Dedifferentiated amniotic fluid mesenchymal stem cell (primary cell): ENCODE results near the gene LYRM2.
A peak's percentile ranks its signal among the peaks of the same experiment; 100 is the strongest.
"Not testable (repeated sequence)": the region's sequence is repeated elsewhere in the genome, so short reads cannot be mapped to it uniquely, and the experiment has no call there.

Experiments used
- DNase-seq: peaks from one replicate; pipeline ENCODE4 v3.0.0-alpha.2; 2016; ENCODE audit errors: extremely low spot score

Gene LYRM2

DNA sequence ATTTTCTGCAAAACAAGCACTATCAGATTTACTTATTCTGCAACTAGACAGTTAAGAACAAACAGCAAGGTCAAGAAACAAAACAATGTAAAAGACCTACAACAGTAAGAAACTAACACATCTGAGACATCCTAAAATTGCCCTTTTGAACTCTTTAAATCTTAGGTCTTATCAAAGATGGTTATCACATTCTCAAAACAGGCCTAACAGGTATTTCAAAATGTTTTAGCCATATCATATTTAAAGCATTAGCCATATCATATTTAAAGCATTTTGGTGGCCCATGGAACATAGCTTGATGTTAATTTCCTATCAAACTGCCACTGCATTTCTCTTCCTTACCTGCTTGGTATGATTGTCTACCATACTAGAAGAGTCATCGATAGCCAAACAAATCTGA lies 11.1 kb upstream of the LYRM2 start:
- no peak for DNase-seq

DNA sequence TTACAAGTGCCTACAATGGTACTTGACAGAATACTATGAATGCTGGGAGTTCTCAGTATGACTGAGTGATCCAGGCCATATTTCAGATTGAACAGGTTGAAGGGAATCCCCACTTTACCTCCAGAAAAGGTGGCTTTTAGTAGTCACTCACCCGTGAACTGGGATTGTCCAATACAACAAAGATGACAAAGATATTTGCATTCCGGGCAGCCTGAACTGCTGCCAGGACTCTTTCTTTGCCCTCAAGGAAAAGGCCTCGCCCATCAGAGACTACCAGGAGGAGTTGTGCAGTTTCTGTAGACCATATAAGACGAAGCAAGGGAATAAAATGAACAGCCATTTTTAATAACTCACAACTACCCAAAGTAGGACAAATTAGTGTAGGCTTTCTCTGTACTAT lies 6.3 kb upstream of the LYRM2 start:
- DNase-seq, result no peak

DNA sequence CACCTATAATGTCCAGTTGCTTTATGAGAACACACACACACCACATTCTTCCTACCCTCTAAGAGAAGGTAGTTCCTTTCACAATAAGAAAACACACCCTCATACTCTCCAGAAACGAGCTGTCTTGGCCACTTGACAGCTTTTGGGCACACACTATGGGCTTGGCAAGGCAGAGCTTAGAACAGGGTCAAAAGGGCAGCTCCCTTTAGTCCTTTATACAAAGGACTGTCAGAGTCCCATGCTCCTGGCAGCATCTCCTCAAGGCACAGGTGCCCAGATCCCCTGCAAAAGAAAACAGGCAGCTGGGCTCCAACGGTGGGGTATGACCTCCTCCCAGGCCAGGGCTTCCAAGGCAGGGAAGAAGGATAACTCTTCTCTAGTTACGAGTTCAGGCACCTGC lies 4.9 kb upstream of the LYRM2 start:
- no peak for DNase-seq

GRCh38 chr6:89642956-89643355 lies 4.4 kb upstream of the LYRM2 start:
- DNase-seq, result no peak

GRCh38 chr6:89641581-89641980 lies 3.0 kb upstream of the LYRM2 start:
- not testable (repeated sequence) for DNase-seq

GRCh38 chr6:89640804-89641203 lies 2.3 kb upstream of the LYRM2 start:
- DNase-seq, result no peak

- DNase-seq, result no peak
Measured at GRCh38 chr6:89637960-89638319, 607 bp downstream of the LYRM2 start.

DNA sequence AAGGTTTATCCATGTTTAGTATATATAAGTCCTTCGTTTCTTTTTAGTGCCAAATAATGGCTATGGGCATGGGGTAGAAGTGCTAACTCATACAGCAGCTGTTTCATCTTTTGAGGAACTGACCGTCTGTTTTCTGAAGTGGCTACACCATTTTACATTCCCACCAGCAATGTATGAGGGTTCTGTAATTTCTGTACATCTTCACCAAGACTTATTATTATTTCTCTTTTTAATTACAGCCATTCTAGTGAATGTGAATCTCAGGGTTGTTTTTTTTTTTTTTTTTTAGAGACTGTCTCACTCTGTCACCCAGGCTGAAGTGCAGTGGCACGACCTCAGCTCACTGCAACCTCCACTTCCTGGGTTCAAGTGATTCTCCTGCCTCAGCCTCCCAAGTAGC lies 2.1 kb downstream of the LYRM2 start:
- not testable (repeated sequence) for DNase-seq

GRCh38 chr6:89630488-89630887 lies 8.1 kb downstream of the LYRM2 start:
- DNase-seq, result no peak

DNA sequence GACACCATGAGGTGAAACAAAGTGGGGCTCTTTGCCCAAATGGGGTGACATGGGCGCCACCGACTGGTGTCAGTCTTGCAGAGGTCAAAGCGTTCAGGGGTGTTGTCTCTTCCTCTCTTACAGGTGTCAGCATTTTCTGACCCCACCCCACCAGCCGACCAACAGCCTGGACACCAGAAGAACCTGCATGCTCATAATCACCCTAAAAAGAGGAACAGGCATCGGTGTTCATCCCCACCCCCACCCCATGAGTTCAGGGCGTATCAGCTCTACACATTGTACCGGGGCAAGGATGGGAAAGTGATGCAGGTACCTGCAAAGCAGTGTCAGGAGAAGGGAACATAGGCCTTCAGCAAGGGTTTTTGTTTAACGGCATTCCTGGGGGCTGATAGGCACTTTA lies 14.8 kb downstream of the LYRM2 start:
- DNase-seq, result no peak

DNA sequence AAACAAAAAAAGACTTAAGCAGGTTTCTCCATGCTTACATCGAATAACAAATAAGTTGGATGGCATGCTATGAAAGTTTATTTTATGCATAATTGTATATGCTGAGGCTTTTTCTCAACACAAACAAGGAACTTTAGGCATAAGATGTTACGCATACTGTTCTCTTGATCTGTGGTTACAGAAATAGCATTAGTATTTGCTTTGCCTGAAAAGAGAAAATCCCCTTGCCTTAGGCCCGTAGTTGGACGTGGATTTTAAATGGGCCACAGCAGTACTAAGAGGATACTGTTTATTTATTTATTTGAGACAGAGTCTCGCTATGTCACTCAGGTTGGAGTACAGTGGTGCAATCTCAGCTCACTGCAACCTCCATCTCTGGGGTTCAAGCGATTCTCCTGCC lies 19.0 kb downstream of the LYRM2 start:
- DNase-seq, result no peak

DNA sequence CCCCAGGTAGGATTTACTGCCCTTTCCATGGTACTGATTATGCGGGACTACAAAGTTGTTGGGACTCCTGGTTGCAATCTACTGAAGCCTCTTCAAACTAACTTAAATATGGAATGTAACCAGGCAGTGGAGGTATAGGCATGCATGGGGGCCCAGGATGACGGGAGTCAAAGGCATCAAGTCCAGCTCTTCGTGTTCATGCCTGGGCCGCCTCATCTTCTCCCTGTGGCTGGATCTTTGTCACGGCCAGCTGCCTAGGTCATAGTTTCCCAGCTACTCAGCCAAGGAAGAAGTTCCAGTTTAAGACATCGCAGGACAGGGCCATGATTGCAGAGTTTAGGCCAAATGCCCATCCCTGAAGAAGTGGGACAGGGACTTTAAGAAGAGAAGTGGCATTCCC lies 20.5 kb downstream of the LYRM2 start:
- no peak for DNase-seq

GRCh38 chr6:89616531-89616930 lies 22.0 kb downstream of the LYRM2 start:
- no peak for DNase-seq

- no peak for DNase-seq
Measured at GRCh38 chr6:89615882-89616281, 22.7 kb downstream of the LYRM2 start.

DNA sequence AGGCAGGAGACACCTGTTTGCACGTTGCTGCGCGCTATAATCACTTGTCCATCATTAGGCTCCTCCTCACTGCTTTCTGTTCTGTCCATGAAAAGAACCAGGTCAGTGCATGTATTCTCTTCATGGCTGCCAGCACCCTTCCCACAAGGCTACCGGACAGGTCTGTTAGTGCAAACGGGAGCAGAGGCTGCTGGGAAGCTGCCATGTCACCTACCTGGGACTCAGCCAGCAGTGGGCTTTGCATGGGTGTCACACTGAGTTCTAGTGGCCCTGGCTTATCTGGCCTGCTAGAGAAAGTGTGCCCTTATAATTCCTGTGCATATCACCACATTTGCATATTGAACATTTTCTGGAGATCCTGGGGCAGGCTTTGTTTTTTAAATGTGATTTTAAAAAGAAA lies 24.8 kb downstream of the LYRM2 start:
- DNase-seq, result no peak

DNA sequence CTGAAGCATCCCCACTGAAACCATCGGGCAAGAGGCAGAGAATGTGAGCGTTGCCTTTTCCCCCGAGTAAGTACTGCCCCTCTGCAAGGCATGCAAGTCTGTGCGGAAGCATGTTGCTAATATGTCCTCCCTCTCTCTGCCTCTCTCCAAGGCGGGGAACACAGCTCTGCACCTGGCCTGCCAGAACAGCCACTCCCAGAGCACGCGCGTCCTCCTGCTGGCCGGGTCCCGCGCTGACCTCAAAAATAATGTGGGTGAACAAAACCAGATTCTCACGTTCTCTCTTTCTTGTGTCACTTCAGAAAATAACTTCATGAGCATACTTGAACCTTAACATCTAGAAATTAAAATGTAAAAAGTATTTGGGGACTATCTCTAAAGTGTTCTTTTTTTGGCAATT lies 26.4 kb downstream of the LYRM2 start:
- DNase-seq, result no peak

DNA sequence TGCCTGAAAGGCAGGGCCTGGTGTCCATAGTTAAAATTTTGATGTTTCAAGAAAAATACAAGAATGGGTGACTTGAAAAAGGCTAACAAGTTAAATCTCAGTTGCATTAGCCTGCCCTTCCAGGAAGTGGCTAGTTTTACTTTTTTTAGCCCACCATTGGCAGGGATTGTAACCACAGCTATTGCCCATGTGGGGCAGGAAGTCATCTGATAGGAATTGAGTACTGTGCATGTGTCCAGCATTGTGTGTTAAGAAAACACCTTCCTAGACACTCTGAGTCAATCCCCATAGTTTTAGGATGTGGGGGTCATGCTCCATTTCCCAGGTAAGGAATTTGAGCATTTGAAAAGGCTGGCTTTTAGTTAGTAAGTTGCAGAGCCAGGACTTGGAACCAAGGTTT lies 26.9 kb downstream of the LYRM2 start:
- DNase-seq, result no peak

DNA sequence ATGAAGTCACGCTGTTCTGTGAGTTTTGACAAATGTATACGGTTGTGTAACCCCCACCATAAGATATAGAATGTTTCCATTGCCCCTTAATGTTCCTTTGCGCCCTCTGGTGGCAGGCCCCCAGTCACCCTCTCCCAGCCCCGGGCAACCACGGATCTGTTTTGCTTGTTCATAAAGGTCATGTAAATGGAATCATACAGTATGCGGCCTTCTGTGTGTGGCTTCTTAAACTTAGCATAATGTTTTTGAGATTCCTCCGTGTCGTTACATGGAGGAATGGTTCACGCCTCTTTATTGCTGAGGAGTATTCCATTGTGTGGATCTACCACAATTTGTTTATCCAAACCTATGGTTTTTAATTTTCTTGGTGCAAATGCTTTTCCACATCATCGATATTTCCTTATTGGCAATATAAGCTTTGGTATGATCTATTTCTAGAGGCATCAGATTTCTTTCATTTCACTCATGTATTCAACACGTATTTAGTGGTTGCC lies 28.4 kb downstream of the LYRM2 start:
- DNase-seq, result peak; percentile 53

DNA sequence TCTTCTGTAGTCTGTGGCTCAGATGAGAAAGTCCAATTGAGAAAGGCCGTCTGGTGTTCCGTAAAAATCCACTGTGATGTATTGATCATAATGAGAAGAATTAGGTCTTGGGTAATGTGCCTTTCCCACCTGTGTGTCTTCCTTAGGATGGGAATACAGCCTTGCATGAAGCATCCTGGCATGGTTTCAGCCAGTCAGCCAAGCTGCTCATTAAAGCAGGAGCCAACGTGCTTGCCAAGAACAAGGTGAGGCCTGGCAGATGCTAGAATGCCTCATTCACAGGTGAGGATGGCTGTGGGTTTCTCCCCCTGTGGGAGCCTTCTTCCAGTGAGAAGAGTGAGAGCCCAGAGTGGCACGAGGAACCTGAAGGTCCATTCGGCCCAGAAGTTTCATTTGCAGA lies 32.7 kb downstream of the LYRM2 start:
- DNase-seq, result no peak

GRCh38 chr6:89604653-89605052 lies 33.9 kb downstream of the LYRM2 start:
- DNase-seq, result no peak

DNA sequence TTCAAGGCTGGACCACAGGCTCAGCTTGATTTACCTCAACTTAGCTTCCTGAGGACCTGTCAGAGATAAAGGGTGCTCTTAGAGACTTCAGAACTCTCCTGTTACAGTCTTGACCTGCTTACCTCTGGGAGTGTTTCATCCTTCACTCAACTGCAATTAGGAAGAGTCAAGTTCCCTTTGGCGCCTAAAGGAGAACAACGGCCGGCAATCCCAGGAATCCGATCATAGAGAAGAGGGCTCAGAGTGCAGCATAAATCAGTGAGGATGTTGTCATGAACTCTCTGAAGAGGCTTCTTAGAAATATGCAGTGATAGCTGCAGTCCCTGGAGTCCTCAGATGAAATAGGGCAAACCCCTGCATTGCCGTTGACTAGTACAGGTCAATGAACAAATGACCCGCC lies 36.4 kb downstream of the LYRM2 start:
- no peak for DNase-seq

- no peak for DNase-seq
Measured at GRCh38 chr6:89599727-89600126, 38.8 kb downstream of the LYRM2 start.

DNA sequence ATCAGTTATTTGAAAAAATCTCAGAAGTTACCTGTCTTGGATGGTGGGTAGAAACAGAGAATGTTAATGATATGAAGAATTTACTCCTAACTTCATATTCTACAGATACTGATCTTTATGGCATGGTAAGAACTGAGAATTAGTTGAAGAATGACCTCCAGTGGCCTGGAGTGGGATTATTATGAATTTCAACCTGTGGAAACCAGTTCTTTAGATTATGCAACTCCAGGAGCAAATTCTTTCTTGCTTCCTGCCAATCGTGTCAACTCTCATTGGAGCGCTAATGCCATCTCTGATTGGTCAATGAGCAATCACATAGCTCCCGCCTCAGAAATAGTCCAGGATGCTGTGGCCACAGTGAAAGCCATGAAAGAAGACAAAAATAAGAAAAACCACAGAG lies 40.6 kb downstream of the LYRM2 start:
- peak; percentile 54 for DNase-seq

GRCh38 chr6:89597372-89597771 lies 41.2 kb downstream of the LYRM2 start:
- no peak for DNase-seq

GRCh38 chr6:89596484-89596883 lies 42.1 kb downstream of the LYRM2 start:
- DNase-seq, result no peak
